Vagina (tissue), 2 donors: ENCODE data around the gene UBL4B. TPM values are rescaled to one million over a fixed set of nuclear protein-coding genes. Genes with fewer than 3 reads are reported as not detected.

ENCODE experiments used
- DNase-seq, 2 donors: peaks; one replicate each; pipeline ENCODE4 v3.0.0-alpha.2; 2017; ENCODE audit errors: extremely low spot score in 2 of 2
- H3K27ac ChIP-seq: fragments of 200-600 bp; sonication (generic); one replicate; pipeline ENCODE4 v1.5.1; 2019
- H3K27me3 ChIP-seq: fragments of 200-600 bp; sonication (generic); one replicate; pipeline ENCODE4 v1.5.1; 2019
- H3K36me3 ChIP-seq, 2 donors: fragments of 200-600 bp; sonication (generic); one replicate each; pipeline ENCODE4 v1.5.1; 2017 to 2019
- H3K4me1 ChIP-seq: fragments of 200-600 bp; sonication (generic); one replicate; pipeline ENCODE4 v1.5.1; 2019
- H3K4me3 ChIP-seq, 2 donors: fragments of 200-600 bp; sonication (generic); 1 replicate in 1 of 2; 2 replicates in 1 of 2; pipeline ENCODE4 v1.5.1; 2016 to 2019
- H3K9me3 ChIP-seq: fragments of 200-600 bp; sonication (generic); one replicate; pipeline ENCODE4 v1.5.1; 2019
- POLR2A ChIP-seq, 2 donors: fragments of 450-650 bp; IDR thresholded peaks; one replicate each; pipeline ENCODE4 v1.6.1; 2017; ENCODE audit warnings: antibody characterized with exemption in 2 of 2, mild to moderate bottlenecking in 2 of 2, moderate library complexity in 2 of 2
- POLR2AphosphoS5 ChIP-seq, 2 donors: sonication (generic); formaldehyde crosslinking; IDR thresholded peaks; one replicate each; pipeline ENCODE4 v1.9.0; 2017; ENCODE audit warnings: antibody characterized with exemption in 2 of 2, mild to moderate bottlenecking in 2 of 2, low read depth in 1 of 2; ENCODE audit not compliant: insufficient read depth in 1 of 2
- intact Hi-C: fragments of 100-400 bp; cut with DNase I; formaldehyde crosslinking; loops from one replicate; pipeline ENCODE4 v1.15.1; 2023
- total RNA-seq: library from RNA; depleted of rRNA; stranded (reverse); fragments of >200 nt; gene quantifications from one replicate; pipeline ENCODE4 v1.2.3, GENCODE V29; 2016
- TF ChIP-seq, protein P1 (sequence below), 3 experiments: fragments of 450-650 bp in 2 of 3; fragments of 200-600 bp in 1 of 3; sonication (generic) in 1 of 3; IDR thresholded peaks; one replicate each; pipeline ENCODE4 v1.5.1; 2017 to 2019; ENCODE audit warnings: antibody characterized with exemption in 3 of 3, mild to moderate bottlenecking in 2 of 3, moderate library complexity in 2 of 3

UBL4B gene, protein sequence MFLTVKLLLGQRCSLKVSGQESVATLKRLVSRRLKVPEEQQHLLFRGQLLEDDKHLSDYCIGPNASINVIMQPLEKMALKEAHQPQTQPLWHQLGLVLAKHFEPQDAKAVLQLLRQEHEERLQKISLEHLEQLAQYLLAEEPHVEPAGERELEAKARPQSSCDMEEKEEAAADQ
- not detected for total RNA-seq

DNA sequence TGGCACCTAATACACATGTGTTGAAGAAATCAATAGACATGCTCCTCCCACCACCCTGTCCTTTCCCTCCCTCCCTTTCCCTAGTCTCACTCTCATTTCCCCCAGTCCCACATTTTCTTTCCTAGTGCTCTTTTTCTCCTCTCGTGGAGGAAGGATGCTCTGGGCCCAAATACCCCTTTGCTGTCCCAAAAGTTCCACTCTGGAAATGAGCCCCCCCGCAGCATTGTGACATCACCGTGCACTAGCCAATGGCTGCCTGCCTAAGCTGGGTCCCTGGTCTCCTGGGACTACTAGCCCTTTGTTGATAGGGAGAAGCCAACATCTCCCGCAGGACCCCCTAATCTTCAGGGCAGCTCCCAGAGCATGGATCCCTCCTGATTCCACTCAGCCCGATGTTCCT lies at the start of gene UBL4B:
Gene UBL4B (plus strand): TSS at position 301 of the 400 bp plus-strand sequence. CDS start 92 bp downstream, at position 393.
- no peak within 1 kb of the TSS for H3K4me3 ChIP-seq

DNA sequence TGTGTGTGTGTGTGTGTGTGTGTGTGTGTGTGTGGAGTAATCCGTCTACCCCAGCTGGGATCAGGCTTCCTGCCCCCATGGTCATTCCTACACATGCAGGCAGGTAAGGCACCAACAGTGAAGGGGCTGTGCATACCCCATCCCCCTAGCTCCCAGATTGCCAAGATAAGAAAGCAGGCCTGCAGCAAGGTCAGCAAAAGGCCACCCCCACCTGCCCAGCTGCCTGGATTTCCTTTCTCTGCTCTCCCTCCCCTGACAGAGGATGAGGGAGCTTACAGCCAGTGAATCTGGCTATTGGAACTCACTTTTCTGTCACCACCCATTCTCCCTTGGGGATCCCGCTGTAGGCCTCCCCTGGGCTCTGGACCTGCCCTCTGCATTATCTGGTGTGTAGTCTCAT lies 49.6 kb upstream of the UBL4B start:
- no peak overlapping the region for H3K4me3 ChIP-seq
- no peak for TF ChIP-seq POLR2A (IDR thresholded peaks at IDR 0.05)
- no peak for DNase-seq
- H3K4me1 ChIP-seq = no peaks in the 10 kb centered on the region
- H3K27me3 ChIP-seq = peaks cover 1% of the 10 kb centered on the region
- no peak overlapping the region for H3K27ac ChIP-seq
- H3K36me3 ChIP-seq = peaks cover 0 to 28% of the 10 kb centered on the region in 2 donors
- intact Hi-C loops = no loop called here
- H3K9me3 ChIP-seq = no peaks in the 10 kb centered on the region

More for the DNA sequence above, at the start of gene UBL4B:
- TF ChIP-seq POLR2A (IDR thresholded peaks at IDR 0.05) (no peak), POLR2AphosphoS5 (IDR thresholded peaks at IDR 0.05; ENCODE audit: insufficient read depth in 1 of 2, low read depth in 1 of 2) (no peak)
- TF ChIP-seq, protein P1, sequence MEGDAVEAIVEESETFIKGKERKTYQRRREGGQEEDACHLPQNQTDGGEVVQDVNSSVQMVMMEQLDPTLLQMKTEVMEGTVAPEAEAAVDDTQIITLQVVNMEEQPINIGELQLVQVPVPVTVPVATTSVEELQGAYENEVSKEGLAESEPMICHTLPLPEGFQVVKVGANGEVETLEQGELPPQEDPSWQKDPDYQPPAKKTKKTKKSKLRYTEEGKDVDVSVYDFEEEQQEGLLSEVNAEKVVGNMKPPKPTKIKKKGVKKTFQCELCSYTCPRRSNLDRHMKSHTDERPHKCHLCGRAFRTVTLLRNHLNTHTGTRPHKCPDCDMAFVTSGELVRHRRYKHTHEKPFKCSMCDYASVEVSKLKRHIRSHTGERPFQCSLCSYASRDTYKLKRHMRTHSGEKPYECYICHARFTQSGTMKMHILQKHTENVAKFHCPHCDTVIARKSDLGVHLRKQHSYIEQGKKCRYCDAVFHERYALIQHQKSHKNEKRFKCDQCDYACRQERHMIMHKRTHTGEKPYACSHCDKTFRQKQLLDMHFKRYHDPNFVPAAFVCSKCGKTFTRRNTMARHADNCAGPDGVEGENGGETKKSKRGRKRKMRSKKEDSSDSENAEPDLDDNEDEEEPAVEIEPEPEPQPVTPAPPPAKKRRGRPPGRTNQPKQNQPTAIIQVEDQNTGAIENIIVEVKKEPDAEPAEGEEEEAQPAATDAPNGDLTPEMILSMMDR (IDR thresholded peaks at IDR 0.05) = no peak
- no peaks in the 10 kb centered on the region for H3K36me3 ChIP-seq
- H3K27me3 ChIP-seq = no peaks in the 10 kb centered on the region
- H3K9me3 ChIP-seq = no peaks in the 10 kb centered on the region
- intact Hi-C loops = no loop called here
- no peaks in the 10 kb centered on the region for H3K4me1 ChIP-seq
- no peak for DNase-seq
- no peak within 1 kb of the TSS for H3K27ac ChIP-seq

DNA sequence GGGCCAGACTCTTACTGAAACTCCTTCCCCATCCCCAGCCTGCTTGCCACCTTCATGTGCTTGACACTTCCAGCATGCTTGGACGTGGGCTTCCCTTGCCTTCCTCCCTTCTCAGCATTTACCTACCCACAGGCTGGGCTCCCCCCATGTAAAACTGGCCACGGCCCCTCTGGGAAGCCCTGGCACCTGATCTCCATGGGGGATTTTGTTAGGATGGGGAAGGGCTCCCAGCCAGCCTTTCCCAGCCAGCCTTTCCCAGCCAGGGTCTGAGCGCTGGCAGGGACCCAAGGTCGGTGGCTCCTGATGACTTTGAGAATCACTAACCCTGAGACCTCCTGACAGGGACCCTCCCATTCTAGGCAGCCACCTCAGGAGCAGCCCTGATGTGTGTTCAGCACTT lies 48.5 kb upstream of the UBL4B start:
- peaks cover 0 to 17% of the 10 kb centered on the region in 2 donors for H3K36me3 ChIP-seq
- no peak overlapping the region for H3K27ac ChIP-seq
- intact Hi-C loops = no loop called here
- H3K9me3 ChIP-seq = no peaks in the 10 kb centered on the region
- peaks cover 11% of the 10 kb centered on the region for H3K27me3 ChIP-seq
- DNase-seq = no peak
- no peak for TF ChIP-seq POLR2AphosphoS5 (IDR thresholded peaks at IDR 0.05; ENCODE audit: insufficient read depth in 1 of 2, low read depth in 1 of 2)
- TF ChIP-seq POLR2A (IDR thresholded peaks at IDR 0.05) = no peak
- TF ChIP-seq, protein P1 (IDR thresholded peaks at IDR 0.05) = no peak
- no peak overlapping the region for H3K4me3 ChIP-seq
- no peaks in the 10 kb centered on the region for H3K4me1 ChIP-seq

DNA sequence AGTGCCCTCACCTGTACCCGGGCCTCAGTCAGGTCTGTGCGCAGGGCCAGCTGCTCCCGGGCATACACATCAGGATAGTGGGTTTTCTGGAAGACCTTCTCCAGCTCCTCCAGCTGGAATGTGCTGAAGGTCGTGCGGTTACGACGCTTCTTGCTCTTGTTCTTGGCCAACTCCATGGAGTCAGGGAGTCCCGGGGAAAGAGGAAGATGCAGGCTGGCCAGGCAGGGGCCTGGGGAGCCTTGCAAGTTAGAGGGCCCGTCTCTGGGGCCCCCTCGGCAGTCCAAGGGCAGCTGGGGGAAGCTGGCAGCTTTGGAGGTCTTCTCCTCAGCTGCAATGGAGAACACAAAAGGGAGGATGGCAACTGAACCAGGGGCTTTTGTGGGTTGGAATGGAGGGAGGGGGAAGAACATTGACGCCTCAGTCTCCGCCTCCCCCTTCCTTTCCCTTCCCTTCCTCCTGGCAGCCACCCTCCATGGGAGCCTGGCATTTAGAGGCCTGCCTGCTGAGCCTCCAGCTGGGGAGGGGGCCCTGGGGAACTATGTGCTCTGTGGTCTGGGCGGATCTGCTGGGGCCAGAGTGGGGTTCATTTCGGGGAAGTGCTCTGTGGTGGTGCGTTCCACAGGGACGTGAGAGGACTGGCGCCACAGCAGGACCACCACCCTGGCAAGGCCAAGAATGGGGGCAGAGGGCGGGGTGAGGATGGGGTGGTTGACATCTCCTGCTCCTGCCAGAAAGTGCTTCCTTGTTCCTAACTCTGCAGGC lies 47.5 kb upstream of the UBL4B start:
- Histone ChIP-seq H3K4me1 (peaks cover 7% of the 10 kb centered on the region), H3K27ac (no peak overlapping the region), H3K27me3 (peaks cover 11% of the 10 kb centered on the region), H3K36me3 (peaks cover 0 to 10% of the 10 kb centered on the region in 2 donors), H3K4me3 (no peak overlapping the region), H3K9me3 (no peaks in the 10 kb centered on the region)
- intact Hi-C loops = no loop called here
- TF ChIP-seq POLR2A (IDR thresholded peaks at IDR 0.05) (no peak), POLR2AphosphoS5 (IDR thresholded peaks at IDR 0.05; ENCODE audit: insufficient read depth in 1 of 2, low read depth in 1 of 2) (no peak)
- no peak for DNase-seq

DNA sequence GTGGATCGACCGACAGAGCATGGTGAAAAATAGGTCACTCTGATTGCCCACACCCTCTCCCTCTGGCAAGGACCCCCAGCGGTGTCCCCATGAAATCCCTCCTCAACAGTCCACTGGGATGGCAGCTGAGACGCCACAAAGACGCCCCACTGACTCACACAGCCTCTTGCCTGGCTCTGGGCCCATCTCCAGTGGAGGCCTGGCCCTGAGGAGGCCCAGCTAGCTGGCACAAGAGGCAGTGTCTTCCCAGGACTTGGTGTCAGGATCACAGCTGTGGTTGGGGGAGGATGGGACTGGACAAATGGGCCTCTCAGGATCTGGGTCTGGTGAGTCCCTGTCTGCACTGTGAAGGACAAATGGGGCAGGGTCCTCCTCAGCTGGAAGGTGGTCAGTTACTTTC lies 46.4 kb upstream of the UBL4B start:
- Histone ChIP-seq H3K9me3 (no peaks in the 10 kb centered on the region), H3K36me3 (peaks cover 0 to 10% of the 10 kb centered on the region in 2 donors), H3K4me3 (no peak overlapping the region), H3K27ac (no peak overlapping the region), H3K4me1 (peaks cover 12% of the 10 kb centered on the region), H3K27me3 (peaks cover 16% of the 10 kb centered on the region)
- DNase-seq = no peak
- intact Hi-C loops = no loop called here
- TF ChIP-seq POLR2A (IDR thresholded peaks at IDR 0.05) (no peak), POLR2AphosphoS5 (IDR thresholded peaks at IDR 0.05; ENCODE audit: insufficient read depth in 1 of 2, low read depth in 1 of 2) (no peak)
- TF ChIP-seq, protein P1 (IDR thresholded peaks at IDR 0.05) = no peak

DNA sequence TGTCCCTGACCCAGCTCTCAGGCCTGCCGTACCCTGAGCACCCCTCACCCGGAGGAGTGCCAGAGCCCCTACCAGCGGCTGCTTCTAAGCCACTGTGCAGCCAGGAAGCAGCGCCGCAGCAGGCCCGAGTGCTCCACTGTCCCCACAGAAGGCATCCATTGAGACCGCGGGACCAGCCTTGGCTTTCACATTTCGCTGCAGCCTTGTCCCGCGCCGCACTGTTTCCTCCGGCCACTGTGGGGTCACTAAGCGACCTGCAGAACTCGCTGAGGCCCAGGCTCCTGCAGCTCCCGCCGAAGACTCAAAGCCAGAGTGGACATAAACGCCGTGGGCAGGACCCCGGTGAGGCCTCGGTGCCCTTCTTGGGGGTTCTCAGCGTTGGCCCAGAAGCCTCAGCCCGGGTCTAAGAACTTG lies 44.8 kb upstream of the UBL4B start:
- intact Hi-C loops = no loop called here
- H3K36me3 ChIP-seq = no peaks in the 10 kb centered on the region
- no peak overlapping the region for H3K27ac ChIP-seq
- H3K9me3 ChIP-seq = no peaks in the 10 kb centered on the region
- DNase-seq = no peak
- H3K27me3 ChIP-seq = peaks cover 16% of the 10 kb centered on the region
- peaks cover 12% of the 10 kb centered on the region for H3K4me1 ChIP-seq
- H3K4me3 ChIP-seq = no peak overlapping the region
- TF ChIP-seq, protein P1 (IDR thresholded peaks at IDR 0.05) = no peak
- no peak for TF ChIP-seq POLR2AphosphoS5 (IDR thresholded peaks at IDR 0.05; ENCODE audit: insufficient read depth in 1 of 2, low read depth in 1 of 2)
- TF ChIP-seq POLR2A (IDR thresholded peaks at IDR 0.05) = no peak
